A549 (cell line): Measurements from ENCODE around the gene TXK. TPM values are rescaled to one million over a fixed set of nuclear protein-coding genes. Genes with fewer than 3 reads are reported as not detected.
A peak's percentile ranks its signal among the peaks of the same experiment; 100 is the strongest.

Source experiments
- ATAC-seq, 2 experiments: fragments of 200-7000 bp in 1 of 2; fragments of >200 bp in 1 of 2; cut with Nextera tagmentation in 1 of 2; cut with Tn5 transposase in 1 of 2; 3 replicates each; pipeline versions ENCODE4 v1.8.0 to v1.9.1; 2018 to 2020; ENCODE audit warnings: mild to moderate bottlenecking in 1 of 2, moderate library complexity in 1 of 2
- CTCF ChIA-PET: fragments of 300-600 bp; sonication (Branson Sonifier 250); formaldehyde crosslinking; extraction: SDS; loops from one replicate; lab custom pipeline; 2021; ENCODE audit warnings: antibody characterized with exemption, inconsistent platforms; lab: Yijun Ruan, JAX
- POLR2A ChIA-PET: fragments of 350-600 bp; formaldehyde crosslinking; extraction: SDS; loops from one replicate; lab custom pipeline; 2021; ENCODE audit warnings: antibody characterized with exemption, inconsistent platforms; lab: Yijun Ruan, JAX
- DNase-seq, 2 experiments: peaks; one replicate each; pipeline versions ENCODE4 v3.0.0 to v3.0.0-alpha.2; 2011 to 2016; ENCODE audit warnings: low read depth in 1 of 2, low spot score in 1 of 2
- FAIRE-seq: peaks from 2 replicates; lab custom pipeline; 2011; peaks lifted over from hg19 to GRCh38; lab: Jason Lieb, UNC
- H3K27ac ChIP-seq, 2 experiments: fragments of >200 bp; sonication (Bioruptor Twin); formaldehyde crosslinking; 3 replicates each; pipeline ENCODE4 v1.5.1; 2016 to 2017
- H3K4me1 ChIP-seq: fragments of >200 bp; sonication (Bioruptor Twin); formaldehyde crosslinking; 3 replicates; pipeline ENCODE4 v1.6.1; 2016
- H3K4me2 ChIP-seq: fragments of >200 bp; sonication (Bioruptor Twin); formaldehyde crosslinking; 3 replicates; pipeline ENCODE4 v1.6.1; 2016
- H3K4me3 ChIP-seq: fragments of >200 bp; sonication (Bioruptor Twin); formaldehyde crosslinking; 3 replicates; pipeline ENCODE4 v1.5.1; 2016
- H3K9me3 ChIP-seq: fragments of >200 bp; sonication (Bioruptor Twin); formaldehyde crosslinking; 3 replicates; pipeline ENCODE4 v1.6.1; 2016
- BHLHE40 ChIP-seq: IDR thresholded peaks from 2 replicates; pipeline ENCODE4 v1.6.1; 2012; ENCODE audit warnings: low read depth, low read length, inconsistent platforms
- CBX8 ChIP-seq: fragments of 200-600 bp; sonication (generic); IDR thresholded peaks from 2 replicates; pipeline ENCODE4 v1.6.1; 2016
- CEBPB ChIP-seq, 2 experiments: fragments of >200 bp in 1 of 2; sonication (Bioruptor Twin) in 1 of 2; formaldehyde crosslinking in 1 of 2; IDR thresholded peaks; 2 replicates each; pipeline ENCODE4 v1.6.1; 2012 to 2016
- CTCF ChIP-seq: fragments of >200 bp; sonication (Bioruptor Twin); formaldehyde crosslinking; IDR thresholded peaks from 3 replicates; pipeline ENCODE4 v1.5.1; 2016
- E2F6 ChIP-seq: IDR thresholded peaks from 2 replicates; pipeline ENCODE4 v1.6.1; 2012; ENCODE audit warnings: low read depth, borderline replicate concordance
- EP300 ChIP-seq, 2 experiments: fragments of >200 bp; sonication (Bioruptor Twin); formaldehyde crosslinking; IDR thresholded peaks; 2 replicates in 1 of 2; 3 replicates in 1 of 2; pipeline ENCODE4 v1.6.1; 2016 to 2017
- FOSB ChIP-seq: fragments of 250-450 bp; sonication (Bioruptor Pico); IDR thresholded peaks from 2 replicates; pipeline ENCODE4 v1.5.0; 2020; ENCODE audit warnings: mild to moderate bottlenecking, moderate library complexity
- JUN ChIP-seq, 2 experiments: fragments of >200 bp; sonication (Bioruptor Twin); formaldehyde crosslinking; IDR thresholded peaks; 2 replicates in 1 of 2; 3 replicates in 1 of 2; pipeline ENCODE4 v1.6.1; 2016 to 2017
- JUNB ChIP-seq: fragments of >200 bp; sonication (Bioruptor Twin); formaldehyde crosslinking; IDR thresholded peaks from 2 replicates; pipeline ENCODE4 v1.6.1; 2016
- KDM1A ChIP-seq: fragments of 200-600 bp; sonication (generic); IDR thresholded peaks from 2 replicates; pipeline ENCODE4 v1.6.1; 2016; ENCODE audit warnings: low read depth, mild to moderate bottlenecking
- KDM5A ChIP-seq: fragments of 200-600 bp; sonication (generic); IDR thresholded peaks from 2 replicates; pipeline ENCODE4 v1.6.1; 2016; ENCODE audit warnings: antibody characterized with exemption, mild to moderate bottlenecking
- MAFK ChIP-seq: fragments of 450-650 bp; IDR thresholded peaks from 2 replicates; pipeline ENCODE4 v1.6.1; 2014; ENCODE audit not compliant: partially characterized antibody
- MAX ChIP-seq: IDR thresholded peaks from 2 replicates; pipeline ENCODE4 v1.6.1; 2012
- NPAS2 ChIP-seq: fragments of 250-450 bp; sonication (Bioruptor Pico); IDR thresholded peaks from 2 replicates; pipeline ENCODE4 v1.8.0; 2022; ENCODE audit warnings: mild to moderate bottlenecking, moderate library complexity, borderline replicate concordance
- NR3C1 ChIP-seq: fragments of >200 bp; sonication (Bioruptor Twin); formaldehyde crosslinking; IDR thresholded peaks from 3 replicates; pipeline ENCODE4 v1.6.1; 2017
- RAD21 ChIP-seq, 2 experiments: fragments of >200 bp in 1 of 2; sonication (Bioruptor Twin) in 1 of 2; formaldehyde crosslinking in 1 of 2; IDR thresholded peaks in 1 of 2; conservative IDR thresholded peaks in 1 of 2; 2 replicates in 1 of 2; 3 replicates in 1 of 2; pipeline ENCODE4 v1.6.1; 2012 to 2018; ENCODE audit warnings: inconsistent platforms in 1 of 2
- RARB ChIP-seq: fragments of 250-450 bp; sonication (Bioruptor Pico); IDR thresholded peaks from 2 replicates; pipeline ENCODE4 v1.8.0; 2021; ENCODE audit warnings: mild to moderate bottlenecking, moderate library complexity
- RCOR1 ChIP-seq: fragments of 150-350 bp; IDR thresholded peaks from 2 replicates; pipeline ENCODE4 v1.6.1; 2014; ENCODE audit warnings: antibody characterized with exemption, low read length, low read depth
- SMC3 ChIP-seq: fragments of >200 bp; sonication (Bioruptor Twin); formaldehyde crosslinking; IDR thresholded peaks from 3 replicates; pipeline ENCODE4 v1.6.1; 2018; ENCODE audit warnings: inconsistent platforms
- SREBF2 ChIP-seq: fragments of 450-650 bp; IDR thresholded peaks from 2 replicates; pipeline ENCODE4 v1.6.1; 2014; ENCODE audit warnings: mild to moderate bottlenecking, moderate library complexity
- TP53 ChIP-seq: fragments of 250-450 bp; sonication (Bioruptor Pico); IDR thresholded peaks from 2 replicates; pipeline ENCODE4 v1.5.0; 2021; ENCODE audit warnings: mild to moderate bottlenecking, moderate library complexity
- ZC3H11A ChIP-seq: fragments of 450-650 bp; IDR thresholded peaks from 2 replicates; pipeline ENCODE4 v1.6.1; 2014; ENCODE audit warnings: antibody characterized with exemption, mild to moderate bottlenecking
- ZFP36 ChIP-seq: fragments of 450-650 bp; IDR thresholded peaks from 2 replicates; pipeline ENCODE4 v1.6.1; 2014; ENCODE audit warnings: borderline replicate concordance; ENCODE audit not compliant: partially characterized antibody
- ZSCAN20 ChIP-seq: fragments of 250-450 bp; sonication (Bioruptor Pico); IDR thresholded peaks from 2 replicates; pipeline ENCODE4 v1.8.0; 2022; ENCODE audit warnings: mild to moderate bottlenecking, moderate library complexity
- WGBS: methylation state at CpG from one replicate; pipeline ENCODE4 v1.1.6; 2017; ENCODE audit errors: missing lambda C conversion rate; 5-methylcytosine and 5-hydroxymethylcytosine counted together
- polyA plus RNA-seq, 4 experiments: library from polyadenylated mRNA; depleted of rRNA in 3 of 4; stranded (reverse); fragments of >200 nt; fragmentation: RNase III in 1 of 4; extraction: RNeasy Plus Mini Kit Qiagen cat#74134 plus additional on column Dnase treatment in 1 of 4; gene quantifications; 2 replicates in 3 of 4; 3 replicates in 1 of 4; pipeline ENCODE4 v1.2.3, GENCODE V29; 2011 to 2017

TXK gene
- polyA plus RNA-seq, 2 of the 4 experiments (the other 2 are of a cell fraction), result 0.06 to 0.14 TPM

GRCh38 chr4:48103483-48104139 is 30.4 kb downstream of the TXK start:
- Histone ChIP-seq H3K4me2 (no peak overlapping the region), H3K4me1 (no peaks in the 10 kb centered on the region), H3K9me3 (no peaks in the 10 kb centered on the region), H3K27ac (no peak overlapping the region), H3K4me3 (no peak overlapping the region)
- FAIRE-seq, result no peak
- ATAC-seq, result no peak
- POLR2A ChIA-PET, result no interaction called here
- 63% methylated on average over 3 of the region's 3 CpGs for WGBS
- DNase-seq, result no peak
- no peak for TF ChIP-seq SMC3
- no peak for TF ChIP-seq TP53 (CRISPR knock-in tag)
- TF ChIP-seq MAFK, result no peak
- TF ChIP-seq JUNB, result no peak
- TF ChIP-seq KDM1A, result no peak
- TF ChIP-seq RARB, result no peak
- no peak for TF ChIP-seq NPAS2 (CRISPR knock-in tag)
- TF ChIP-seq E2F6, result no peak
- TF ChIP-seq EP300 (IDR thresholded peaks at IDR 0.05), result no peak
- TF ChIP-seq BHLHE40, result no peak
- no peak for TF ChIP-seq CEBPB (IDR thresholded peaks at IDR 0.05)
- TF ChIP-seq ZFP36, result no peak
- no peak for TF ChIP-seq NR3C1
- no peak for TF ChIP-seq CBX8
- TF ChIP-seq RAD21 (conservative IDR thresholded peaks at IDR 0.05 in 1 of 2, IDR thresholded peaks at IDR 0.05 in 1 of 2), result no peak
- TF ChIP-seq KDM5A, result no peak
- TF ChIP-seq RCOR1, result no peak
- CTCF ChIA-PET, result interaction anchor here (1.6 kb wide), 1 partner anchor 8 kb away, joined by 4 read pairs; no protein-coding TSS in a partner anchor

- TF ChIP-seq FOSB (CRISPR knock-in tag) (no peak), NPAS2 (CRISPR knock-in tag) (no peak), CTCF (0 out of 3 replicates have a peak, but pooled peaks have one; percentile 9), SREBF2 (no peak), JUN (IDR thresholded peaks at IDR 0.05) (no peak), CBX8 (no peak), ZSCAN20 (CRISPR knock-in tag) (no peak), MAX (no peak)
- DNase-seq, result no peak
- FAIRE-seq, result no peak
- WGBS, result 61% methylated on average over 3 of the region's 3 CpGs
- H3K4me1 ChIP-seq, result no peaks in the 10 kb centered on the region
- H3K9me3 ChIP-seq, result no peaks in the 10 kb centered on the region
- H3K27ac ChIP-seq, result no peak overlapping the region
- ChIA-PET CTCF (no interaction called here), POLR2A (no interaction called here)
- H3K4me2 ChIP-seq, result no peak overlapping the region
- H3K4me3 ChIP-seq, result no peak overlapping the region
- no peak for ATAC-seq
These were observed 31.7 kb downstream of the TXK start for GRCh38 chr4:48102303-48102702.

- TF ChIP-seq ZC3H11A (no peak), EP300 (IDR thresholded peaks at IDR 0.05) (no peak), SMC3 (no peak)
- Histone ChIP-seq H3K4me2 (no peak overlapping the region), H3K9me3 (no peaks in the 10 kb centered on the region), H3K4me1 (no peaks in the 10 kb centered on the region), H3K27ac (no peak overlapping the region), H3K4me3 (no peak overlapping the region)
- ATAC-seq (no peak), DNase-seq (no peak), FAIRE-seq (no peak)
- WGBS, result 84% methylated on average over 1 of the region's 1 CpG
- ChIA-PET CTCF (no interaction called here), POLR2A (no interaction called here)
These were observed 33.8 kb downstream of the TXK start for GRCh38 chr4:48100256-48100655.
